H1 (cell line): ENCODE results near the gene RIF1. TPM values are rescaled to one million over a fixed set of nuclear protein-coding genes. Genes with fewer than 3 reads are reported as not detected.

Experiments
- RNF2 ChIP-seq: fragments of 200-900, 300-1000 bp; sonication (generic); IDR thresholded peaks from 2 replicates; pipeline ENCODE4 v1.7.1; 2016; ENCODE audit warnings: borderline replicate concordance, low read depth, mild to moderate bottlenecking, antibody characterized with exemption, low read length; ENCODE audit not compliant: poor library complexity, severe bottlenecking; ENCODE audit errors: missing control alignments
- SP4 ChIP-seq: IDR thresholded peaks from 2 replicates; pipeline ENCODE4 v1.6.1; 2012; ENCODE audit warnings: low read length, inconsistent platforms
- TBP ChIP-seq: IDR thresholded peaks from 2 replicates; pipeline ENCODE4 v1.6.1; 2011; ENCODE audit warnings: low read depth, low read length, improper control_type of control experiment
- polyA plus RNA-seq, 7 experiments: library from polyadenylated mRNA; depleted of rRNA in 3 of 7; stranded (reverse) in 5 of 7; unstranded in 2 of 7; fragments of >200 nt in 5 of 7; fragments of 200-250 nt in 2 of 7; gene quantifications; 1 replicate in 5 of 7; 2 replicates in 1 of 7; 4 replicates in 1 of 7; pipeline versions ENCODE4 v1.2.1 to v1.2.3, GENCODE V29; 2011 to 2013; ENCODE audit warnings: missing spikeins in 2 of 7, mixed read lengths in 2 of 7
- total RNA-seq: library from RNA; stranded (reverse); fragmentation: NEBNext Ultra II Directional; extraction: Animal tissue kit (Norgen Biotek cat#: 25700); gene quantifications from 2 replicates; pipeline ENCODE4 v1.2.1, GENCODE V29; 2021
- TF ChIP-seq, protein P1 (sequence below): IDR thresholded peaks from 2 replicates; pipeline ENCODE4 v1.6.1; 2011; ENCODE audit warnings: low read length, improper control_type of control experiment

The RIF1 gene
- total and polyA plus RNA-seq, 2 of the 8 experiments (the other 6 are each of a cell fraction or from before 2014, with no cell fraction given) = 9.5 to 104 TPM

DNA sequence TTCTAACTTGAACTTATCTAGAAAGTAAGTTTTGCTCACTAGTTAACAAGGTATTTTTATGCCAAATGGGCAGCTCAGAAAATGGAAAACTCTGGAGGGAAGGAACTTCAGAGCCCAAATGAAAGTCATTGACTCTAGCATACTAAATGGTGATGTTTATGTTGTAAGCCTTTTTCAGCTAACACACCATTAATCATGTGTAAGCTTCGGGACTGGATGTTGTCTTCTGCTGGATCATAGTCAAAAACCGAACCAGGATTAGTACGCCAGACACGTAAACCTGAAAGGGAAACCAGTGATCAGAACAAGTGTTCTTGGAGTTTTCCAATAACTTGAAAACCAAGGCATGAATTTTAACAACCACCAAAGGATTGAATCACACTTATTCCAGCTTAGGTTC lies 81.8 kb downstream of the RIF1 start (continued):
- TF ChIP-seq, protein P1, sequence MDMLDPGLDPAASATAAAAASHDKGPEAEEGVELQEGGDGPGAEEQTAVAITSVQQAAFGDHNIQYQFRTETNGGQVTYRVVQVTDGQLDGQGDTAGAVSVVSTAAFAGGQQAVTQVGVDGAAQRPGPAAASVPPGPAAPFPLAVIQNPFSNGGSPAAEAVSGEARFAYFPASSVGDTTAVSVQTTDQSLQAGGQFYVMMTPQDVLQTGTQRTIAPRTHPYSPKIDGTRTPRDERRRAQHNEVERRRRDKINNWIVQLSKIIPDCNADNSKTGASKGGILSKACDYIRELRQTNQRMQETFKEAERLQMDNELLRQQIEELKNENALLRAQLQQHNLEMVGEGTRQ = no peak
- TF ChIP-seq TBP (no peak), SP4 (no peak), RNF2 (no peak)
